NCI-H446 (cell line): ENCODE data around the gene RELB.

ENCODE experiments used
- DNase-seq, 2 experiments: peaks; one replicate each; lab custom pipeline; 2025; lab: John Stamatoyannopoulos, UW

RELB gene

GRCh38 chr19:45059258-45059965 is 58.1 kb downstream of the RELB start:
- DNase-seq: peak; percentile 42 to 66

- no peak for DNase-seq
Measured at GRCh38 chr19:45061965-45062364, 60.7 kb downstream of the RELB start.

GRCh38 chr19:45063851-45064801 is 62.9 kb downstream of the RELB start:
- DNase-seq: no peak

- DNase-seq: no peak
Measured at GRCh38 chr19:45066921-45067661, 65.8 kb downstream of the RELB start.

GRCh38 chr19:45068041-45068440 is 66.8 kb downstream of the RELB start:
- DNase-seq: no peak

- DNase-seq: no peak
Measured at GRCh38 chr19:45069056-45069455, 67.8 kb downstream of the RELB start.

GRCh38 chr19:45070214-45070613 is 69.0 kb downstream of the RELB start:
- no peak for DNase-seq

GRCh38 chr19:45070861-45071544 is 69.7 kb downstream of the RELB start:
- no peak for DNase-seq

- DNase-seq: no peak
Measured at GRCh38 chr19:45071545-45071938, 70.3 kb downstream of the RELB start.

- DNase-seq: no peak
Measured at GRCh38 chr19:45071969-45072790, 70.9 kb downstream of the RELB start.

- DNase-seq: no peak
Measured at GRCh38 chr19:45074744-45075300, 73.6 kb downstream of the RELB start.

GRCh38 chr19:45075301-45076028 is 74.2 kb downstream of the RELB start:
- peak in 1 of 2 experiments; percentile 56 for DNase-seq

- DNase-seq: peak; percentile 33 to 82
Measured at GRCh38 chr19:45076029-45076850, 75.0 kb downstream of the RELB start, which contains the start of gene ZNF296. ZNF296 (minus strand) TSS chr19:45076478; CDS start chr19:45076373, 105 bp downstream.

GRCh38 chr19:45076851-45077730 is 75.8 kb downstream of the RELB start:
- DNase-seq: no peak

- DNase-seq: no peak
Measured at GRCh38 chr19:45078390-45079062, 77.3 kb downstream of the RELB start.

GRCh38 chr19:45079063-45079910 is 78.0 kb downstream of the RELB start, which contains the start of gene GEMIN7:
GEMIN7 (plus strand) TSS chr19:45079260; CDS start chr19:45090115, 10,855 bp downstream.
- DNase-seq: peak; percentile 49 to 86
